DOHH2 (cell line): ENCODE results near the gene DIDO1.
"Not testable (repeated sequence)": the region's sequence is repeated elsewhere in the genome, so short reads cannot be mapped to it uniquely, and the experiment has no call there.

Source experiments
- H3F3A ChIP-seq: fragments of 200-600 bp; sonication (generic), shearing (Covaris generic); 2 replicates; pipeline ENCODE4 v1.6.0; 2016; ENCODE audit warnings: antibody characterized with exemption, mild to moderate bottlenecking; ENCODE audit not compliant: control insufficient read depth, insufficient read depth
- H3K27ac ChIP-seq: fragments of 200-600 bp; sonication (generic); 2 replicates; pipeline ENCODE4 v1.5.1; 2014; ENCODE audit warnings: low read depth, mild to moderate bottlenecking, low read length, moderate library complexity
- H3K27me3 ChIP-seq: fragments of 200-600 bp; sonication (generic); 2 replicates; pipeline ENCODE4 v1.6.1; 2014; ENCODE audit warnings: mild to moderate bottlenecking, low read length, mixed read lengths; ENCODE audit not compliant: control insufficient read depth
- H3K36me3 ChIP-seq: fragments of 200-600 bp; sonication (generic); 2 replicates; pipeline ENCODE4 v1.6.1; 2014; ENCODE audit warnings: mild to moderate bottlenecking, low read length, moderate library complexity, mixed read lengths; ENCODE audit not compliant: control insufficient read depth
- H3K4me1 ChIP-seq: fragments of 200-600 bp; sonication (generic); 2 replicates; pipeline ENCODE4 v1.6.1; 2014; ENCODE audit warnings: mild to moderate bottlenecking, low read length, mixed read lengths; ENCODE audit not compliant: control insufficient read depth
- H3K4me2 ChIP-seq: fragments of 200-600 bp; sonication (generic); 2 replicates; pipeline ENCODE4 v1.6.0; 2014; ENCODE audit warnings: mild to moderate bottlenecking, low read length, moderate library complexity
- H3K4me3 ChIP-seq: fragments of 200-600 bp; sonication (generic); 2 replicates; pipeline ENCODE4 v1.5.1; 2014; ENCODE audit warnings: mild to moderate bottlenecking, low read length, mixed read lengths
- H3K79me2 ChIP-seq: fragments of 200-600 bp; sonication (generic); 2 replicates; pipeline ENCODE4 v1.6.1; 2014; ENCODE audit warnings: mild to moderate bottlenecking, low read length, mixed read lengths; ENCODE audit not compliant: control insufficient read depth
- H3K9me2 ChIP-seq: fragments of 200-600 bp; sonication (generic); replicated peaks from 2 replicates; pipeline ENCODE4 v1.6.1; 2014; ENCODE audit warnings: mild to moderate bottlenecking, low read length, mixed read lengths; ENCODE audit not compliant: control insufficient read depth
- H3K9me3 ChIP-seq: fragments of 200-600 bp; sonication (generic); 2 replicates; pipeline ENCODE4 v1.6.1; 2014; ENCODE audit warnings: antibody characterized with exemption, low read length, mixed read lengths; ENCODE audit not compliant: control insufficient read depth, insufficient read depth
- H4K20me1 ChIP-seq: fragments of 200-600 bp; sonication (generic); 2 replicates; pipeline ENCODE4 v1.6.0; 2014; ENCODE audit warnings: low read depth, mild to moderate bottlenecking, antibody characterized with exemption, low read length, moderate library complexity; ENCODE audit not compliant: control insufficient read depth, insufficient read depth
- EZH2phosphoT487 ChIP-seq: fragments of 200-600 bp; sonication (generic); IDR thresholded peaks from 2 replicates; pipeline ENCODE4 v1.6.1; 2017; ENCODE audit warnings: borderline replicate concordance, mild to moderate bottlenecking, antibody characterized with exemption, low read length, moderate library complexity, mixed read lengths
- TF ChIP-seq, protein P1 (sequence below): fragments of 200-600 bp; sonication (generic); IDR thresholded peaks from one replicate; pipeline ENCODE4 v1.5.1; 2014; ENCODE audit warnings: antibody characterized with exemption, mild to moderate bottlenecking, low read depth, low read length; ENCODE audit not compliant: poor library complexity, severe bottlenecking

The DIDO1 gene

DNA sequence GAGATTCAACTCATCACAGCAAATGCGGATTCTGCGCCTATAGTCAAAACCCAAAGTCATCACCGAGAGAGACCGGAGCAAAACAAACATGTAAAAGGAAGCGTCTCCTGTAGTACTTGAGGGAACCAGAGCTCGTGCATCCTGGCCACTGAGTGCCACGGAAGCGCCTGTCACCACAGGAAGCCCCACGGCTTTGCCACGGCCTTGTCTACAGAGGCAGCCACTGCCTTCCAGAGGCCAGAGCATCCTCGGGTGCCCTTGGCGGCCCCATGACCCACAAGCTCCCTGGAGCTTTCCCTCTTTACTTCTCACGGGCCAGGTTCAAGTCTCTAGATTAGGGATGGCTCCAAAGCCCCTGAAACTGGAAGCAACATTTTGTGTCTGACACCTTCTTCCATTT is 72.2 kb downstream of the DIDO1 start:
- Histone ChIP-seq H4K20me1 (no peaks in the 10 kb centered on the region), H3F3A (no peaks in the 10 kb centered on the region), H3K4me3 (no peak overlapping the region), H3K27ac (no peak overlapping the region), H3K4me2 (no peak overlapping the region), H3K9me2 (no peaks in the 10 kb centered on the region), H3K27me3 (no peaks in the 10 kb centered on the region), H3K79me2 (peaks cover 4% of the 10 kb centered on the region; the same call in 1 of the 2 replicates), H3K36me3 (peaks cover 45% of the 10 kb centered on the region), H3K4me1 (peaks cover 12% of the 10 kb centered on the region), H3K9me3 (no peaks in the 10 kb centered on the region)
- no peak for TF ChIP-seq EZH2phosphoT487

DNA sequence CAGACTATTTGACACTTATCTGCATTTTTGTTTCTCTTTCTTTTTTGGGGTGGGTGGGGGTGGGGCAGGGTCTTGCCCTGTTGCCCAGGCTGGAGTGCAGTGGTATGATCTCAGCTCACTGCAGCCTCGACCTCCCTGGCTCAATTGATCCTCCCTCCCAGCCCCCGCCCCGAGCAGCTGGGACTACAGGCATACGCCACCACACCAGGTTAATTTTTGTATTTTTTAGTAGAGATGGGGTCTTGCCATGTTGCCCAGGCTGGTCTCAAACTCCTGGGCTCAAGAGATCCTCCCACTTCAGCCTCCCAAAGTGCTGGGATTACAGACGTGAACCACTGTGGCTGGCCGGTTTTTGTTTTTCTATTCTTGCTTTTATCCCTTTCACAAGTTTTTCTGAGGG is 73.0 kb downstream of the DIDO1 start:
- H3K79me2 ChIP-seq, H3K9me2 ChIP-seq, H3K27me3 ChIP-seq, H3K27ac ChIP-seq, H4K20me1 ChIP-seq, H3K4me2 ChIP-seq, H3K9me3 ChIP-seq, H3K4me3 ChIP-seq, H3F3A ChIP-seq, H3K4me1 ChIP-seq: not testable (repeated sequence)
- H3K36me3 ChIP-seq = peaks cover 44% of the 10 kb centered on the region

DNA sequence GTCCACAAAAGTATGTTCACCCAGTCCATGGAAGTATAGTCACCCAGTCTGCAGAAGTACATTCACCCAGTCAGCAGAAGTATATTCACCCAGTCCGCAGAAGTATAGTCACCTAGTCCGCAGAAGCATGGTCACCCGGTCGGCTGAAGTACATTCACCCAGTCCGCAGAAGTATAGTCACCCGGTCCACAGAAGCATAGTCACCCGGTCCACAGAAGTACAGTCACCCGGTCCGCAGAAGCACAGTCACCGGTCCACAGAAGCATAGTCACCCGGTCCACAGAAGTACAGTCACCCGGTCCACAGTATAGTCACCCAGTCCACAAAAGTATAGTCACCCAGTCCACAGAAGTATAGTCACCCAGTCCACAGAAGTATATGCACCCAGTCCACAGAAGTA is 73.5 kb downstream of the DIDO1 start:
- Histone ChIP-seq H3K9me3 (no peaks in the 10 kb centered on the region), H3K79me2 (no peaks in the 10 kb centered on the region), H3K27me3 (no peaks in the 10 kb centered on the region), H3K4me1 (no peaks in the 10 kb centered on the region), H3K36me3 (peaks cover 41% of the 10 kb centered on the region), H3K27ac (no peak overlapping the region), H3K4me2 (no peak overlapping the region), H3K4me3 (no peak overlapping the region), H4K20me1 (no peaks in the 10 kb centered on the region), H3F3A (no peaks in the 10 kb centered on the region), H3K9me2 (no peaks in the 10 kb centered on the region)
- no peak for TF ChIP-seq EZH2phosphoT487
- TF ChIP-seq, protein P1, sequence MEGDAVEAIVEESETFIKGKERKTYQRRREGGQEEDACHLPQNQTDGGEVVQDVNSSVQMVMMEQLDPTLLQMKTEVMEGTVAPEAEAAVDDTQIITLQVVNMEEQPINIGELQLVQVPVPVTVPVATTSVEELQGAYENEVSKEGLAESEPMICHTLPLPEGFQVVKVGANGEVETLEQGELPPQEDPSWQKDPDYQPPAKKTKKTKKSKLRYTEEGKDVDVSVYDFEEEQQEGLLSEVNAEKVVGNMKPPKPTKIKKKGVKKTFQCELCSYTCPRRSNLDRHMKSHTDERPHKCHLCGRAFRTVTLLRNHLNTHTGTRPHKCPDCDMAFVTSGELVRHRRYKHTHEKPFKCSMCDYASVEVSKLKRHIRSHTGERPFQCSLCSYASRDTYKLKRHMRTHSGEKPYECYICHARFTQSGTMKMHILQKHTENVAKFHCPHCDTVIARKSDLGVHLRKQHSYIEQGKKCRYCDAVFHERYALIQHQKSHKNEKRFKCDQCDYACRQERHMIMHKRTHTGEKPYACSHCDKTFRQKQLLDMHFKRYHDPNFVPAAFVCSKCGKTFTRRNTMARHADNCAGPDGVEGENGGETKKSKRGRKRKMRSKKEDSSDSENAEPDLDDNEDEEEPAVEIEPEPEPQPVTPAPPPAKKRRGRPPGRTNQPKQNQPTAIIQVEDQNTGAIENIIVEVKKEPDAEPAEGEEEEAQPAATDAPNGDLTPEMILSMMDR = no peak

DNA sequence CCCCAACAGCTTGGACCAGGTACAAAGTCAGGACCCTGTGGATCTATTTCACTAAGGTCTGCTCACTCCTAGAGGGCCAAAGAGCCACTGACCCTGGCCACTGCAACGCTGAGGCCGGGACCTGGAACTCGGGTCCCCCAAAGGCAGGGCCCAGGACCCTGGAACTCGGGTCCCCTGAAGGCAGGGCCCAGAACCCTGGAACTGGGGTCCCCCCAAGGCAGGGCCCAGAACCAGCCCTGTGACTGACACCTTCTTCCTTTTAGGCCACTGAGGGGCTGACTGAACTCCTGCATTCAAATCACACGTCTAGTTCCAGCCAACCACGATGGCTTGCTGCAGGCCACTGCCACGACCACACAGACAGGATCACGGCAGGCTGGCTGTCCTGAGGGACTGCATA is 74.1 kb downstream of the DIDO1 start:
- TF ChIP-seq, protein P1 = no peak
- TF ChIP-seq EZH2phosphoT487 = no peak
- Histone ChIP-seq H3K4me1 (no peaks in the 10 kb centered on the region), H3F3A (no peaks in the 10 kb centered on the region), H3K36me3 (peaks cover 37% of the 10 kb centered on the region), H3K9me3 (no peaks in the 10 kb centered on the region), H3K27ac (no peak overlapping the region), H3K79me2 (no peaks in the 10 kb centered on the region), H3K27me3 (no peaks in the 10 kb centered on the region), H3K4me2 (no peak overlapping the region), H3K4me3 (no peak overlapping the region), H3K9me2 (no peaks in the 10 kb centered on the region), H4K20me1 (no peaks in the 10 kb centered on the region)
